ENCODE results near the gene SAMD4B.

Gene SAMD4B

DNA sequence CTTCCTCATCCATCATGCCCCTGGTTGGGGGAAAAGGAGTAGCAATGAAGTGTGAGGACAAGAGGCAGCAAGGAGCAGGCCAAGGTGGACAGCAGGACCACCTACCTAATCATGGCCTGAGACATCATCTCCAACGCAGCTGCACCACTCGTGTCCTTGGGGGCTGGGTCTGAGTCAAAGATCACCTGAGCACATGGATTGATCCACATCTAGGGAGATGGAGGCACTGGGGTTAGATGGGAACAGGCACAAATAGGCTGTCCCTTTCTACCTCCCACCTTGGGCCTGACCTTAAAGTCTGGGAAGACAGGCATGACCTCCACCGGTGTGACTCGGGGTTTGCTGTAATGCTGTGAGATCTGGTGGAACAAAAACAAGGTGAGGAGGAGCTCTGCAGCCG is 46.4 kb downstream of the SAMD4B start:
- Histone ChIP-seq H3K4me1 (ENCODE audit: insufficient read depth, low read length) (peaks cover 19% of the 10 kb centered on the region), H3K27me3 (ENCODE audit: control insufficient read depth in 1 of 2, insufficient read depth in 2 of 2, low read length in 2 of 2) (no peaks in the 10 kb centered on the region), H3K4me3 (ENCODE audit: low read depth in 1 of 2, low read length in 2 of 2) (no peak overlapping the region), H3K9ac (ENCODE audit: low read length) (no peak overlapping the region), H3K9me3 (ENCODE audit: low read length) (no peaks in the 10 kb centered on the region), H3K27ac (ENCODE audit: low read depth, low read length) (no peak overlapping the region), H3K36me3 (ENCODE audit: insufficient read depth, low read length) (peaks cover 53% of the 10 kb centered on the region)

DNA sequence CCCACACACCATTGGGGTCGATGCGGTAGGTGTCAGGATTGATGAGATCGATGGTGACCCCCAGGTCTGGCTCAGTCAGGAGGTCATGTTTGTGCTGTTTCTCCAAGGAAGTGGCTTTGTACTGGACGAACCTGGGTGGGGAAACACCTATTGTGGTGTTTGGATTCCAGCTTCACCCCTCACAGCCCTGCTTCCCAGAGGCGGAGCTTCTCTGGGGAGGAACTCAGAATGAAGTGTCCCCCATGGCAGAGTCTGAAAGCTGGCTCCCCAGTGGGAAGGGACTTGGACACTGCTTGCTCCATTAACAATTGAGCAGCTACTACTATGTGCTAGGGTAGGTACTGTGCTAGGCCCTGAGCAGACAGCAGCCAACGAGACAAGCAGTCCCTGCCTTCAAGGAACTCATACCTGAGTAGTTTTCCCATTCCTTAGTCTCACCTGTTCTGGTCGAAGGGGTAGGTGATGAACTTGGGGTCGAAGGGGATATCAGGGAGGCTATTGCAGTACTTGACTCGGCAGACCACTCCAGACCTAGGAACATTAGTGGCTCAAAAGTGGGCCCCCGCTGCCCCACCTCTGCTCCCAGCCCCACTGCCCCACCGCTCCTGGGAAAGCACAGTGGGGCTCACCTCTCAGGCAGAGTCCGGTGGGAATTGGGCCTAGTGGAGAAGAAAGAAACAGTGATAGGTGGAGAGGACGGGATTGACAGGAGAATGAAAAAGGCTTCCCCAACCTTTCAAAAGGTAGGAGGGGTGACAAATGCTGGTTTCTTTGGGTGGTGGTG is 47.6 kb downstream of the SAMD4B start:
- no peaks in the 10 kb centered on the region for H3K27me3 ChIP-seq (ENCODE audit: control insufficient read depth in 1 of 2, insufficient read depth in 2 of 2, low read length in 2 of 2)
- H3K27ac ChIP-seq (ENCODE audit: low read depth, low read length), result peak overlapping the region; percentile 98
- H3K9me3 ChIP-seq (ENCODE audit: low read length), result no peaks in the 10 kb centered on the region
- peak overlapping the region; percentile 83 for H3K9ac ChIP-seq (ENCODE audit: low read length)
- peaks cover 19% of the 10 kb centered on the region for H3K4me1 ChIP-seq (ENCODE audit: insufficient read depth, low read length)
- peaks cover 57% of the 10 kb centered on the region for H3K36me3 ChIP-seq (ENCODE audit: insufficient read depth, low read length)
- H3K4me3 ChIP-seq (ENCODE audit: low read depth in 1 of 2, low read length in 2 of 2), result peak overlapping the region; percentile 81 to 95

GRCh38 chr19:39390451-39390750 is 48.2 kb downstream of the SAMD4B start:
- Histone ChIP-seq H3K4me3 (ENCODE audit: low read depth in 1 of 2, low read length in 2 of 2) (peak overlapping the region; percentile 81 to 95), H3K9ac (ENCODE audit: low read length) (peak overlapping the region; percentile 83), H3K27ac (ENCODE audit: low read depth, low read length) (peak overlapping the region; percentile 98), H3K36me3 (ENCODE audit: insufficient read depth, low read length) (peaks cover 57% of the 10 kb centered on the region), H3K27me3 (ENCODE audit: control insufficient read depth in 1 of 2, insufficient read depth in 2 of 2, low read length in 2 of 2) (no peaks in the 10 kb centered on the region), H3K4me1 (ENCODE audit: insufficient read depth, low read length) (peaks cover 19% of the 10 kb centered on the region), H3K9me3 (ENCODE audit: low read length) (no peaks in the 10 kb centered on the region)

DNA sequence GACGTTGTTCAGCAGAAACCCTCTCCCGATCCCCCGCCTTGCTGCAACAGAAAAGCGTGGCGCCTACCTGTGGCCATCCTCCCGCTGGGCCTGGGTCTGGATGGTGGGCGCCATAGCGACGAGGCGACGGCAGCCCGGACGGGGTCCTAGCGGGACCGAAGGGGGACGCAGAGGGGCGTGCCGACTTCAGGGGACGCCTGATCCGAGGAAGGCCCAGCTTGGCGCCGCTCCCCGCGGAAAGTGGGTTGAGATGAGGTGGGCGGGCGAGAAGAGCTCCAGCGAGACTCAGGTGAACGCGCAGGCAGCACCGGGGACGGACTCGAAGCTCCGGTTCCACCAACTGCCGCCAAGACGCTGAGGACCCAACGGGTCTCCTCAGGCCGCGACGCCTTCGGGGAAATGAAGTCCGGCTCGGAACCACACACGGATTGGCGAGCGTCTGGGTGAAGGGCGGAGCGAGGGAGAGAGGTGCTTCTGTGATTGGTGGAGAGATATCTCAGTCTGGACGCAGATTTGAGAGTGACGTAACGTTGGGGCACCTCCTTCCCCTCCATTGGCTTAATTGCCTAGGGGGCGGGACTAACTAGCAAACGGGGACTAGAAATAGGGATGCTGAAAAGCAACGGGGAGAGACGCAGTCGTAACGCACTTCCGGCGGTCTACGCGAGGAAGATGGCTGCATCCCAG is 48.7 kb downstream of the SAMD4B start, which contains the start of the genes MED29 and PAF1:
TSS of gene MED29 (plus strand) at position 628 of the 687 bp plus-strand sequence. CDS start at position 673, 45 bp downstream.
TSS of gene PAF1 (minus strand) at position 356 of the 687 bp plus-strand sequence. CDS start at position 114, 242 bp downstream.
- H3K4me1 ChIP-seq (ENCODE audit: insufficient read depth, low read length), result peaks cover 19% of the 10 kb centered on the region
- H3K36me3 ChIP-seq (ENCODE audit: insufficient read depth, low read length), result peaks cover 53% of the 10 kb centered on the region
- no peaks in the 10 kb centered on the region for H3K9me3 ChIP-seq (ENCODE audit: low read length)
- peak within 1 kb of the TSS; percentile 81 to 95 for H3K4me3 ChIP-seq (ENCODE audit: low read depth in 1 of 2, low read length in 2 of 2)
- H3K9ac ChIP-seq (ENCODE audit: low read length), result peak within 1 kb of the TSS; percentile 90
- peak within 1 kb of the TSS; percentile 98 for H3K27ac ChIP-seq (ENCODE audit: low read depth, low read length)
- H3K27me3 ChIP-seq (ENCODE audit: control insufficient read depth in 1 of 2, insufficient read depth in 2 of 2, low read length in 2 of 2), result no peaks in the 10 kb centered on the region

DNA sequence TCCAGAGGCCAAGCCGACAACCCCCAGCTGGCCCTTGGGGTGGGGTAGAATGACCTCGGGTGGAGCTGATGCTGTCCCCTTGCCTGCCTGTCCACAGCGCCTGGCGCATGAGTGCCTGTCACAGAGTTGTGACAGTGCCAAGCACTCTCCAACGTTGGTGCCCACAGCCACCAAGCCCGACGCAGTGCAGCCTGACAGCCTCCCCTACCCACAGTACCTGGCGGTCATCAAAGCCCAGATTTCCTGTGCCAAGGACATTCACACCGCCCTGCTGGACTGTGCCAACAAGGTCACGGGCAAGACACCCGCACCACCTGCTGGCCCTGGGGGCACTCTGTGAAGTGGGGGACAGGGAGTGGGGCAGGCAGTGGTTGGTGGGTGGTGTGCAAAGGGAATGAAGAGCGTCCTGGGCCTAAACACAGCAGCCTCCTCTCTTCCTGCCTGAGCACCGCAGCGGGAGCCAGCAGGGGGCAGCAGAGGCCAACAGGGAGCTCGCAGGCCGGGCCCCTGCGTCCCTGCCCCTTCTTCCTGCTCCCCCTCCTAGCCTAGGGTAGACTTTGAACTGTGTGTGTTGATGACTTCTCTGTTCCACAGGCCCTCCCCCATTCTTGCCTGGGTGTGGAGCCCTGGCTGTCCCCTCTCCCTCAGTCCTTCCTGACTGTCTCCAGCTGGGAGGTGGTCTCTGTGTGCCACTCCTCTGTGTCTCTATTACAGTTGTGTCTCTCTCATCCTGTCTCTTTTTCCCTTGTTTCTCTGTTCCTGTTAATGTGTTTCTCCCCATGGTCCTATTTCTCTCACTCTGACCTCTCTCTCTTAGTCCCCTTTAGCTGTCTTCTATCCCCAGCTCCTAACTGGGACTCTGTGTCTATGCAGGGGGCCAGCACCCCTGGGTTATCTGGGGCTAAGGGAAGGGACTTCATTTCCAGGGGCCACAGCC is 55.4 kb downstream of the SAMD4B start:
- Histone ChIP-seq H3K4me1 (ENCODE audit: insufficient read depth, low read length) (peaks cover 36% of the 10 kb centered on the region), H3K4me3 (ENCODE audit: low read depth in 1 of 2, low read length in 2 of 2) (no peak overlapping the region)

GRCh38 chr19:39398297-39398864 is 56.2 kb downstream of the SAMD4B start:
- Histone ChIP-seq H3K9ac (ENCODE audit: low read length) (peak overlapping the region; percentile 34), H3K36me3 (ENCODE audit: insufficient read depth, low read length) (peaks cover 16% of the 10 kb centered on the region), H3K4me1 (ENCODE audit: insufficient read depth, low read length) (peaks cover 36% of the 10 kb centered on the region), H3K27me3 (ENCODE audit: control insufficient read depth in 1 of 2, insufficient read depth in 2 of 2, low read length in 2 of 2) (no peaks in the 10 kb centered on the region), H3K9me3 (ENCODE audit: low read length) (no peaks in the 10 kb centered on the region), H3K27ac (ENCODE audit: low read depth, low read length) (peak overlapping the region; percentile 64), H3K4me3 (ENCODE audit: low read depth in 1 of 2, low read length in 2 of 2) (no peak overlapping the region)

More for the DNA sequence above, 55.4 kb downstream of the SAMD4B start:
- no peaks in the 10 kb centered on the region for H3K9me3 ChIP-seq (ENCODE audit: low read length)
- peaks cover 19% of the 10 kb centered on the region for H3K36me3 ChIP-seq (ENCODE audit: insufficient read depth, low read length)
- H3K9ac ChIP-seq (ENCODE audit: low read length), result peak overlapping the region; percentile 34
- H3K27ac ChIP-seq (ENCODE audit: low read depth, low read length), result peak overlapping the region; percentile 64
- no peaks in the 10 kb centered on the region for H3K27me3 ChIP-seq (ENCODE audit: control insufficient read depth in 1 of 2, insufficient read depth in 2 of 2, low read length in 2 of 2)

DNA sequence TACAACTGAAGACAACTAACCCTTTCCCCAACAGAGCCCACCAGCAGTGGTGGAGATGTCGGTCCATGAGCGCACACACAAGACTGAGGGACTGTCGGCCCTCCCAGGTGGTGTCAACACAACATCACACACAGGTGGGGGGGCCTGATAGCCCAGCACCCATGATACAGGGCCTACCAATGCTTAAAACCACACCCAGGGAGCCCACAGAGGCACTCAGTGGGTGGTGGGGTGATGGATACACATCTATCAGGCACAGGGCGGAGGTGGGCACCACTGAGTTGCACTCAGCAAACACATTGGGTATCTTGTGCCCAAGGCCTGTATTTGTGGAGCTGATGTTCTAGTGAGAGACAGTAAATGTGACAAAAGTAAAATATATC is 57.4 kb downstream of the SAMD4B start:
- no peaks in the 10 kb centered on the region for H3K9me3 ChIP-seq (ENCODE audit: low read length)
- peaks cover 40% of the 10 kb centered on the region for H3K4me1 ChIP-seq (ENCODE audit: insufficient read depth, low read length)
- no peaks in the 10 kb centered on the region for H3K27me3 ChIP-seq (ENCODE audit: control insufficient read depth in 1 of 2, insufficient read depth in 2 of 2, low read length in 2 of 2)
- no peak overlapping the region for H3K4me3 ChIP-seq (ENCODE audit: low read depth in 1 of 2, low read length in 2 of 2)
- no peak overlapping the region for H3K9ac ChIP-seq (ENCODE audit: low read length)
- peaks cover 7% of the 10 kb centered on the region for H3K36me3 ChIP-seq (ENCODE audit: insufficient read depth, low read length)
- no peak overlapping the region for H3K27ac ChIP-seq (ENCODE audit: low read depth, low read length)

DNA sequence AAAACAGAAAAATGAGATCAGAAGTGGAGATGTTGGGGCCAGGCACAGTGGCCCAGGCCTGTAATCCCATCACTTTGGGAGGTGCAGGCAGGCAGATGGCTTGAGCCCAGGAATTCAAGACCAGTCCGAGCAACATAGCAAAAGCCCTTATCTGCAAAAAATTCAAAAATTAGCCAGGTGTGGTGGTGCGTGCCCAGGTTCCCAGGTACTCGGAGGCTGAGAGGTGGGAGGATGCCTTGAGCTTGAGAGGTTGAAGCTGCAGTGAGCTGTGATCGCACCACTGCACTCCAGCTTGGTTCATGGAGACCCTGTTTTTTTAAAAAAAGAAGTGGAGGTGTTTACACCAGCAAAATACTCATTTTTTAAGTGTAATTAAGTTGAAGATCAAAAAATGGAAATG is 57.8 kb downstream of the SAMD4B start:
- Histone ChIP-seq H3K9me3 (ENCODE audit: low read length) (no peaks in the 10 kb centered on the region), H3K4me1 (ENCODE audit: insufficient read depth, low read length) (peaks cover 40% of the 10 kb centered on the region), H3K27ac (ENCODE audit: low read depth, low read length) (no peak overlapping the region), H3K4me3 (ENCODE audit: low read depth in 1 of 2, low read length in 2 of 2) (no peak overlapping the region), H3K9ac (ENCODE audit: low read length) (no peak overlapping the region), H3K27me3 (ENCODE audit: control insufficient read depth in 1 of 2, insufficient read depth in 2 of 2, low read length in 2 of 2) (no peaks in the 10 kb centered on the region), H3K36me3 (ENCODE audit: insufficient read depth, low read length) (peaks cover 4% of the 10 kb centered on the region)

- Histone ChIP-seq H3K9ac (ENCODE audit: low read length) (no peak overlapping the region), H3K9me3 (ENCODE audit: low read length) (no peaks in the 10 kb centered on the region), H3K27me3 (ENCODE audit: control insufficient read depth in 1 of 2, insufficient read depth in 2 of 2, low read length in 2 of 2) (no peaks in the 10 kb centered on the region), H3K36me3 (ENCODE audit: insufficient read depth, low read length) (no peaks in the 10 kb centered on the region), H3K27ac (ENCODE audit: low read depth, low read length) (peak overlapping the region; percentile 99), H3K4me3 (ENCODE audit: low read depth in 1 of 2, low read length in 2 of 2) (no peak overlapping the region), H3K4me1 (ENCODE audit: insufficient read depth, low read length) (peaks cover 47% of the 10 kb centered on the region)
Measured at GRCh38 chr19:39401070-39401548, 58.9 kb downstream of the SAMD4B start.

DNA sequence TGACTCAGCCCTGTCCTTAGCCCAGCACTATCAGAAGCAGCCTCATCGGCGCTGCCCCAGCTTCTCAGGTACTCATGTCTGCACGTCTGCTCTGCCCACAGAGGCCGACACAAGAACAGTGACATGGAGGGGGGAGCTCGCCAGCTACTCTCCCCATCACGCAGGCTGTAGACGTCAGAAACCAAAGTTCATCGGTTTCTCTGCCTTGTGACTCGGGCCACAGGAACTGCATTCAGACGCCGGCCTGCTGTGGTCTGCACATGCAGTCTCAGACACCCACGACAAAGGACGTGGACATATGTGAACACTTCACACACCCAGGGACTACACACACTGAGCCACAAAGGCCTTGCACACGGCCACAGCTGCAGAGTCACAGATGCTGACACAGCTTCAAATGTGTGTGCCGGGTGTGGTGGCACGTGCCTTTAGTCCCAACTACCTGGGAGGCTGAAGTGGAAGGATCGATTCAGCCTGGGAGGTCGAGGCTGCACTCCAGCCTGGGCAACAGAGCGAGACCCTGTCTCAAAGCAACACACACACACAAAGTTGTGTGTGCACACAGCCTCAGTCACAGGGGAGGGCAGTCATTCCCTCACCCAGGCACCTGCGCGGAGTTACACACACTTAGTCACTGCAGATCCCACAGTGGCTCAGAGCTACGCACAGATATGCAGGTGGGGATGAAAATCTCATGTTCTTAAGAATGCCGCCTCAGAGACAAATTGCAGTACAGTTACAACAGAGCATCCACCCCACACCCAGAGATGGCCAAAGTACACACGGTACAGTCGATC is 59.5 kb downstream of the SAMD4B start:
- Histone ChIP-seq H3K9me3 (ENCODE audit: low read length) (no peaks in the 10 kb centered on the region), H3K4me1 (ENCODE audit: insufficient read depth, low read length) (peaks cover 50% of the 10 kb centered on the region), H3K27me3 (ENCODE audit: control insufficient read depth in 1 of 2, insufficient read depth in 2 of 2, low read length in 2 of 2) (no peaks in the 10 kb centered on the region), H3K9ac (ENCODE audit: low read length) (peak overlapping the region; percentile 30), H3K4me3 (ENCODE audit: low read depth in 1 of 2, low read length in 2 of 2) (peak overlapping the region in 1 of 2 donors; percentile 39), H3K27ac (ENCODE audit: low read depth, low read length) (peak overlapping the region; percentile 99), H3K36me3 (ENCODE audit: insufficient read depth, low read length) (no peaks in the 10 kb centered on the region)
